Gastrocnemius medialis (tissue), 4 donors: ENCODE results near the gene MROH8. TPM values are rescaled to one million over a fixed set of nuclear protein-coding genes. Genes with fewer than 3 reads are reported as not detected.
A peak's percentile ranks its signal among the peaks of the same experiment; 100 is the strongest.

Experiments used
- ATAC-seq, 2 donors: fragments of 150-250 bp; one replicate each; pipeline ENCODE4 v1.9.1; 2016
- DNase-seq, 2 donors: peaks; one replicate each; pipeline ENCODE4 v3.0.0-alpha.2; 2019
- H3K27ac ChIP-seq, 4 donors: fragments of 200-600 bp; sonication (generic); 1 replicate in 1 of 4; 2 replicates in 3 of 4; pipeline ENCODE4 v1.5.1; 2016 to 2018; ENCODE audit warnings: mild to moderate bottlenecking in 2 of 4, moderate library complexity in 1 of 4
- H3K27me3 ChIP-seq, 3 donors: fragments of 200-600 bp; sonication (generic) in 2 of 3; 1 replicate in 1 of 3; 2 replicates in 2 of 3; pipeline versions ENCODE4 v1.5.1 to v1.6.0; 2016 to 2019; ENCODE audit warnings: mild to moderate bottlenecking in 1 of 3, moderate library complexity in 1 of 3
- H3K36me3 ChIP-seq, 2 donors: fragments of 200-600 bp; sonication (generic) in 1 of 2; one replicate each; pipeline ENCODE4 v1.5.1; 2017 to 2018
- H3K4me1 ChIP-seq, 2 donors: fragments of 200-600 bp; sonication (generic) in 1 of 2; one replicate each; pipeline ENCODE4 v1.5.1; 2016 to 2017; ENCODE audit warnings: mild to moderate bottlenecking in 2 of 2
- H3K4me3 ChIP-seq, 4 donors: fragments of 200-600 bp; sonication (generic) in 3 of 4; 1 replicate in 1 of 4; 2 replicates in 3 of 4; pipeline ENCODE4 v1.5.1; 2016 to 2019; ENCODE audit warnings: mild to moderate bottlenecking in 2 of 4
- H3K9me3 ChIP-seq, 3 donors: fragments of 200-600 bp; sonication (generic) in 2 of 3; 1 replicate in 1 of 3; 2 replicates in 2 of 3; pipeline ENCODE4 v1.5.1; 2016 to 2019
- POLR2A ChIP-seq, 2 donors: fragments of 450-650 bp; IDR thresholded peaks; one replicate each; pipeline ENCODE4 v1.6.1; 2017; ENCODE audit warnings: antibody characterized with exemption in 2 of 2, mild to moderate bottlenecking in 2 of 2, moderate library complexity in 2 of 2
- in situ Hi-C, 4 donors: fragments of 200-750 bp; cut with MboI; loops; one replicate each; pipeline versions ENCODE4 v1.15.0 to v1.8.0; 2017; ENCODE audit warnings: low sequenced_read_pairs in 4 of 4
- intact Hi-C: fragments of 100-400 bp; cut with DNase I; formaldehyde crosslinking; loops from one replicate; pipeline ENCODE4 v1.15.1; 2023; ENCODE audit warnings: low total_unique reads
- total RNA-seq, 4 donors: library from RNA; depleted of rRNA; stranded (reverse); fragments of >200 nt; gene quantifications; one replicate each; pipeline versions ENCODE4 v1.1.0 to v1.2.3, GENCODE V29; 2016
- TF ChIP-seq, protein P1 (sequence below), 5 experiments: fragments of 450-650 bp in 3 of 5; fragments of 200-600 bp in 2 of 5; sonication (generic) in 2 of 5; IDR thresholded peaks in 4 of 5; conservative IDR thresholded peaks in 1 of 5; 1 replicate in 4 of 5; 2 replicates in 1 of 5; pipeline ENCODE4 v1.5.1; 2016 to 2019; ENCODE audit warnings: antibody characterized with exemption in 5 of 5, mild to moderate bottlenecking in 3 of 5, moderate library complexity in 3 of 5

MROH8 gene
- total RNA-seq, 4 donors from 2014 or later = 1.4 to 4.4 (median 3.0) TPM

DNA sequence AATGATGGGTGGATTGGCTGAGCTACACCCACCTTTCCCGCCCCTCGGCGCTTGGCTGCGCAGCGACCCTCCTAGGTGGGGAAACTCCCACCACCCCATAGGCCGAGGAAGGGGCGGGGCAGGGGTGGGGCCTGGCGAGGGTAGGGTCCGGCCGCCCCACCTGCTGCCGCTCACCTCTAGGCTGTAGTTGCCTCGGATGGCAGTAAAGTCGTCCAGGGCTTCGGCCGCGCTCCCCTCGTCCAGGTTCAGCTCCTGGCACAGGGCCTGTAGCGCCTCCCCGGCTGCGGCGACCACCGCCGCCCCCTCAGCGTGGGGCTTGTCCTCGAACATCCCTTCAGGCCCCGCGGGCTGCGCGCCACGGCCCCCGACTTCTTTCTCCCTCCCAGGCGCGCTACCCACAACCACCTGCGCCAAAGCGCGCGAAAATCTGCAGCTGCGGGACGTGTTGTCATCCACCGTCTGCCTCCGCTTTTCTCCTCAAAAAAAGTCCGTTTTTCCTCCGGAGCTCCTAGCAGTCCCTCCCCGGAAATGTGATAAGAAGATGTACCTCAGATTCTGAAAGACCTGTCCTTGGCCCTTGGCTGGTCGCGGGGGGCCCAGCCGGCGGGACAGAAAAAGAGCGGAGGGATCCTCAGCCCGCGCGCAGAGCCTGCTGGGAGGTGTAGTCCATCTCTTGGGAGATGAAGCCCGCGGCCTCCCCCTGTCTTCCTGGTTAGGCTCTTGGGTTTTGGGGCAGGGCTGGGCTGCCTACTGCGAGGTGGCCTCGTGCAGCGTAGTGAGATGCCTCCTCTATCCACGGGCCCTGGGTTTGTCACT lies 83.5 kb downstream of the MROH8 start, which contains the start of gene RBL1:
TSS of gene RBL1 (minus strand) at position 399 of the 816 bp plus-strand sequence. CDS start at position 330, 69 bp downstream.
- in situ Hi-C loops = no loop called here
- TF ChIP-seq, protein P1, sequence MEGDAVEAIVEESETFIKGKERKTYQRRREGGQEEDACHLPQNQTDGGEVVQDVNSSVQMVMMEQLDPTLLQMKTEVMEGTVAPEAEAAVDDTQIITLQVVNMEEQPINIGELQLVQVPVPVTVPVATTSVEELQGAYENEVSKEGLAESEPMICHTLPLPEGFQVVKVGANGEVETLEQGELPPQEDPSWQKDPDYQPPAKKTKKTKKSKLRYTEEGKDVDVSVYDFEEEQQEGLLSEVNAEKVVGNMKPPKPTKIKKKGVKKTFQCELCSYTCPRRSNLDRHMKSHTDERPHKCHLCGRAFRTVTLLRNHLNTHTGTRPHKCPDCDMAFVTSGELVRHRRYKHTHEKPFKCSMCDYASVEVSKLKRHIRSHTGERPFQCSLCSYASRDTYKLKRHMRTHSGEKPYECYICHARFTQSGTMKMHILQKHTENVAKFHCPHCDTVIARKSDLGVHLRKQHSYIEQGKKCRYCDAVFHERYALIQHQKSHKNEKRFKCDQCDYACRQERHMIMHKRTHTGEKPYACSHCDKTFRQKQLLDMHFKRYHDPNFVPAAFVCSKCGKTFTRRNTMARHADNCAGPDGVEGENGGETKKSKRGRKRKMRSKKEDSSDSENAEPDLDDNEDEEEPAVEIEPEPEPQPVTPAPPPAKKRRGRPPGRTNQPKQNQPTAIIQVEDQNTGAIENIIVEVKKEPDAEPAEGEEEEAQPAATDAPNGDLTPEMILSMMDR (IDR thresholded peaks at IDR 0.05 in 4 of 5, conservative IDR thresholded peaks at IDR 0.05 in 1 of 5) = peak in 4 of 5 experiments; percentile 16 to 57 (median 46)
- peak; percentile 42 to 45 for TF ChIP-seq POLR2A (IDR thresholded peaks at IDR 0.05)
- Histone ChIP-seq H3K4me1 (peaks cover 18 to 24% of the 10 kb centered on the region in 2 donors), H3K27ac (peak within 1 kb of the TSS; percentile 77 to 83 (median 80)), H3K9me3 (no peaks in the 10 kb centered on the region), H3K27me3 (no peaks in the 10 kb centered on the region), H3K36me3 (no peaks in the 10 kb centered on the region), H3K4me3 (peak within 1 kb of the TSS; percentile 76 to 98 (median 78))
- ATAC-seq = peak; percentile 67 to 81
- intact Hi-C loops = loop anchor here (2.0 to 10.0 kb wide), 3 partner anchors 83 to 429 kb away; partner anchors contain the start of genes BLCAP, MROH8, NNAT and RPN2
- peak; percentile 60 to 68 for DNase-seq

DNA sequence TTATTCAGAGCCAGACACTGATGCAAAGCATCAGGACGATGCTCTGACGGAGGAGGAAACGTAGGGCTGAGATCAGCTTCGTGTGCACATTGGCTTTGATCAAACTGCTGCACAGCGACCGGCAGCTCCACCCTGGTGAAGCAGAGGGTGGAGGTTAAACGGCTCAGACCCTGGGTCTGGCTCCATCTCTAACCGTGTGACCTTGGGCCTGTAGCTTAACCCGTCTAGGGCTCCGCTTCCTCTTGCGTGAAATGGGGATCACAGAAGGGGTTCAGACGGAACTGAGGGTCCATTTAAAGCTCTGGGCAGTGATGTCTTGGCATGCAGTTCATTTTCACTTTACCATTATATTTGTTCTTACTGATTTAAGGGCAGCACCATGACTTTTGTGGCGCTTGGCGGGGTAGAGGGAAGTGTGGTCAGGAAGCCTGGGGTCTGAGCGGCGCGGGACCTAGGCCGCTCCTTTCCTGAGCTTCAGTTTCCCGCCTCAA lies 84.2 kb downstream of the MROH8 start:
- TF ChIP-seq, protein P1 (IDR thresholded peaks at IDR 0.05 in 4 of 5, conservative IDR thresholded peaks at IDR 0.05 in 1 of 5) = no peak
- no peak for TF ChIP-seq POLR2A (IDR thresholded peaks at IDR 0.05)

DNA sequence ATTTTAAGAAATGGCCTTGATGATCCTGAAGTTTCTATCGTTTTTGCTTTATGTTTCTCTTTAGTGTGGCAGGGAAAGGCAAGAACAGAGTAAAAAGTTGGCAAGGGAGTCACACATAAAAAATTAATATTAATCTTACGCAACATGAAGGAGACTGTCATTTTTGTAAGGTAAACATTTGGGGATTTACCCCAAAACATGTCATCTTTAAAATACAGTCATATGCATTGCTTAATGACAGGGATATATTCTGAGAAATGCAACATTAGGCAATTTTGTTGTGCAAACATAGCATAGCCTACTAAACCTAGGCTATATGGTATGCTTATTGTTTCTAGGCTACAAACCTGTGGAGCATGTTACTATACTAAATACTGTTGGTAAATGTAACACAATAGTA lies 88.9 kb downstream of the MROH8 start:
- DNase-seq (no peak), ATAC-seq (no peak)
- intact Hi-C loops = loop anchor here (10.0 kb wide), 1 partner anchor 434 kb away; the partner anchor contains the start of genes BLCAP and NNAT
- in situ Hi-C loops = no loop called here
- H3K27me3 ChIP-seq = no peaks in the 10 kb centered on the region
- no peaks in the 10 kb centered on the region for H3K9me3 ChIP-seq
- no peak for TF ChIP-seq POLR2A (IDR thresholded peaks at IDR 0.05)
- TF ChIP-seq, protein P1 (IDR thresholded peaks at IDR 0.05 in 4 of 5, conservative IDR thresholded peaks at IDR 0.05 in 1 of 5) = no peak
- no peak overlapping the region for H3K27ac ChIP-seq
- H3K4me3 ChIP-seq = no peak overlapping the region
- H3K36me3 ChIP-seq = no peaks in the 10 kb centered on the region
- peaks cover 9% of the 10 kb centered on the region in 2 donors for H3K4me1 ChIP-seq

More for the DNA sequence above, 84.2 kb downstream of the MROH8 start:
- intact Hi-C loops = loop anchor here (5.0 to 10.0 kb wide), 2 partner anchors 143 to 430 kb away; partner anchors contain the start of genes BLCAP, NNAT and SAMHD1
- no peak for DNase-seq
- peak overlapping the region; percentile 77 to 83 (median 80) for H3K27ac ChIP-seq
- ATAC-seq = no peak
- H3K27me3 ChIP-seq = no peaks in the 10 kb centered on the region
- in situ Hi-C loops = no loop called here
- H3K4me3 ChIP-seq = peak overlapping the region; percentile 76 to 98 (median 78)
- H3K36me3 ChIP-seq = no peaks in the 10 kb centered on the region
- H3K9me3 ChIP-seq = no peaks in the 10 kb centered on the region
- peaks cover 18 to 24% of the 10 kb centered on the region in 2 donors for H3K4me1 ChIP-seq

DNA sequence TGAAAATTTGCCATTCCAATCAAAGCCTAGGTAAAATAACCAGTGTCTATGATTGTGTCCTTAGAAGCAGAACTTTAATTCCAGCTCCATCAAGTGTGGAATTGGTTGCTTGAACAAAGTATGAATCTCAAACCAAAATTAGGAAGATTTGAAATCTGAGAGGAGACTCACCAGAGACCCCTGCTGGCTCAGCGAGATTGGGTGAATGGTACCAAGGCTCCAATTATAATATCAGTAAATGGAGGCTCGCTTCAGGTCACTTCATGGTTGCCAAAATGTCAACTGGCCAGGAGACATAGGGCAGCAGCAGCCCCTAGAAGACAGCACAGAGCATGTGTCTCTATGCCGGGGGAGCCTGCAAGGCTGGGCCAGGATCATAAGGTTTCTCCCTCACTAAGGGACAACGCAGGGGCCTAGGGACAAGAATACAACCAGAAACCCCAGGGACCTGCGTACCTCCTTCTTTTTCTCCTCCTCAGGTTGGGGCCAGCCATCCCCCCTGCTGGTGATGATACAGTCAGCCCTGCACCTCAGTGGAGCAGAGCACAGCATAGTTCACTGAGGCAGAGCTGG lies 97.5 kb downstream of the MROH8 start:
- TF ChIP-seq POLR2A (IDR thresholded peaks at IDR 0.05) = no peak
- TF ChIP-seq, protein P1 (IDR thresholded peaks at IDR 0.05 in 4 of 5, conservative IDR thresholded peaks at IDR 0.05 in 1 of 5) = no peak
- no peaks in the 10 kb centered on the region for H3K4me1 ChIP-seq
- ATAC-seq = no peak
- no peak overlapping the region for H3K4me3 ChIP-seq
- DNase-seq = no peak
- H3K27me3 ChIP-seq = no peaks in the 10 kb centered on the region
- H3K27ac ChIP-seq = no peak overlapping the region
- in situ Hi-C loops (no loop called here), intact Hi-C loops (no loop called here)
- H3K9me3 ChIP-seq = no peaks in the 10 kb centered on the region
- no peaks in the 10 kb centered on the region for H3K36me3 ChIP-seq
